ENCODE data around the gene NBAS. TPM values are rescaled to one million over a fixed set of nuclear protein-coding genes. Genes with fewer than 3 reads are reported as not detected.

NBAS gene
- total RNA-seq, 3 donors from 2014 or later (not counting 1 experiment from before 2014, with no cell fraction given): 27.8 to 34.7 (median 29.2) TPM

DNA sequence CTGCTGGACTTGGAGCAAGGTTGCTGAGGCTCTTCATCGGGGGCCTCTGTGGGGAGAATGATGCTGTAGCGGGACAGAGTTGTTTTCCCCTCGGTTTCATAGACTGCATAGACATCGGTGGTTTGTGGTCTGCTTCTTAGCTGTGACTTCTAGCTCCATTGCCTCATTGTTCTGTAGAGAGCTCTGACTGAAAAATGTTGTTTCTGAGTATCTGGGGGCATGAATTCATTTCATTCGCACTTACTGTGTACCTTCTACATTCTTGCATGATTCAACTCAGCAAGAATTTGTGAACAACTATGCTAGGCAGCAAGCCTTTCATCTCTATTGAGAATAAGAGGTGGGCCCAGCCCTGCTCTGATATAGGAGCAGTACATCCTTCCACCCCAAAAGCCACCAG is 406.8 kb downstream of the NBAS start:
- no peak overlapping the region for H3K4me3 Mint-ChIP-seq
- TF ChIP-seq, protein P1, sequence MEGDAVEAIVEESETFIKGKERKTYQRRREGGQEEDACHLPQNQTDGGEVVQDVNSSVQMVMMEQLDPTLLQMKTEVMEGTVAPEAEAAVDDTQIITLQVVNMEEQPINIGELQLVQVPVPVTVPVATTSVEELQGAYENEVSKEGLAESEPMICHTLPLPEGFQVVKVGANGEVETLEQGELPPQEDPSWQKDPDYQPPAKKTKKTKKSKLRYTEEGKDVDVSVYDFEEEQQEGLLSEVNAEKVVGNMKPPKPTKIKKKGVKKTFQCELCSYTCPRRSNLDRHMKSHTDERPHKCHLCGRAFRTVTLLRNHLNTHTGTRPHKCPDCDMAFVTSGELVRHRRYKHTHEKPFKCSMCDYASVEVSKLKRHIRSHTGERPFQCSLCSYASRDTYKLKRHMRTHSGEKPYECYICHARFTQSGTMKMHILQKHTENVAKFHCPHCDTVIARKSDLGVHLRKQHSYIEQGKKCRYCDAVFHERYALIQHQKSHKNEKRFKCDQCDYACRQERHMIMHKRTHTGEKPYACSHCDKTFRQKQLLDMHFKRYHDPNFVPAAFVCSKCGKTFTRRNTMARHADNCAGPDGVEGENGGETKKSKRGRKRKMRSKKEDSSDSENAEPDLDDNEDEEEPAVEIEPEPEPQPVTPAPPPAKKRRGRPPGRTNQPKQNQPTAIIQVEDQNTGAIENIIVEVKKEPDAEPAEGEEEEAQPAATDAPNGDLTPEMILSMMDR (IDR thresholded peaks at IDR 0.05): no peak
- Histone ChIP-seq H3K36me3 (ENCODE audit: control insufficient read depth, insufficient read depth, low read length) (no peaks in the 10 kb centered on the region), H3K27me3 (ENCODE audit: control insufficient read depth, insufficient read depth, low read length) (no peaks in the 10 kb centered on the region), H3K4me1 (ENCODE audit: control insufficient read depth, insufficient read depth, low read length) (no peaks in the 10 kb centered on the region), H3K4me3 (ENCODE audit: low read length) (no peak overlapping the region), H3K9me3 (ENCODE audit: control insufficient read depth, insufficient read depth, low read length) (no peaks in the 10 kb centered on the region), H3K27ac (ENCODE audit: low read length) (no peak overlapping the region)
- H3K9me3 Mint-ChIP-seq: no peaks in the 10 kb centered on the region
- ATAC-seq (no peak), DNase-seq (no peak)
- no peaks in the 10 kb centered on the region for H3K36me3 Mint-ChIP-seq
- H3K27ac Mint-ChIP-seq: no peak overlapping the region
- no peaks in the 10 kb centered on the region for H3K27me3 Mint-ChIP-seq (ENCODE audit: low read depth in 2 of 2)
- intact Hi-C loops (cut with micrococcal nuclease): loop anchor here (10.0 kb wide), 1 partner anchor 821 kb away; no protein-coding TSS in a partner anchor
- H3K4me1 Mint-ChIP-seq: no peaks in the 10 kb centered on the region
- 69% methylated on average over 5 of the region's 5 CpGs for WGBS (ENCODE audit: insufficient coverage)

- Histone ChIP-seq H3K4me1 (ENCODE audit: control insufficient read depth, insufficient read depth, low read length) (no peaks in the 10 kb centered on the region), H3K27me3 (ENCODE audit: control insufficient read depth, insufficient read depth, low read length) (no peaks in the 10 kb centered on the region), H3K4me3 (ENCODE audit: low read length) (no peak overlapping the region), H3K27ac (ENCODE audit: low read length) (no peak overlapping the region), H3K9me3 (ENCODE audit: control insufficient read depth, insufficient read depth, low read length) (no peaks in the 10 kb centered on the region), H3K36me3 (ENCODE audit: control insufficient read depth, insufficient read depth, low read length) (no peaks in the 10 kb centered on the region)
- intact Hi-C loops (cut with micrococcal nuclease): loop anchor here (10.0 kb wide), 1 partner anchor 822 kb away; no protein-coding TSS in a partner anchor
- ATAC-seq: no peak
- no peaks in the 10 kb centered on the region for H3K36me3 Mint-ChIP-seq
- TF ChIP-seq, protein P1 (IDR thresholded peaks at IDR 0.05): no peak
- H3K4me3 Mint-ChIP-seq: no peak overlapping the region
- H3K4me1 Mint-ChIP-seq: no peaks in the 10 kb centered on the region
- WGBS (ENCODE audit: insufficient coverage): 89% methylated on average over 2 of the region's 3 CpGs
- no peaks in the 10 kb centered on the region for H3K27me3 Mint-ChIP-seq (ENCODE audit: low read depth in 2 of 2)
- DNase-seq: no peak
- H3K9me3 Mint-ChIP-seq: no peaks in the 10 kb centered on the region
- H3K27ac Mint-ChIP-seq: no peak overlapping the region
Observed at GRCh38 chr2:15152382-15152781, 408.8 kb downstream of the NBAS start.

GRCh38 chr2:15149063-15149462 is 412.1 kb downstream of the NBAS start:
- Histone ChIP-seq H3K9me3 (ENCODE audit: control insufficient read depth, insufficient read depth, low read length) (no peaks in the 10 kb centered on the region), H3K4me1 (ENCODE audit: control insufficient read depth, insufficient read depth, low read length) (no peaks in the 10 kb centered on the region), H3K4me3 (ENCODE audit: low read length) (no peak overlapping the region), H3K27me3 (ENCODE audit: control insufficient read depth, insufficient read depth, low read length) (no peaks in the 10 kb centered on the region), H3K36me3 (ENCODE audit: control insufficient read depth, insufficient read depth, low read length) (no peaks in the 10 kb centered on the region), H3K27ac (ENCODE audit: low read length) (no peak overlapping the region)
- TF ChIP-seq, protein P1 (IDR thresholded peaks at IDR 0.05): no peak
- H3K27me3 Mint-ChIP-seq (ENCODE audit: low read depth in 2 of 2): no peaks in the 10 kb centered on the region
- ATAC-seq (no peak), DNase-seq (no peak)
- H3K36me3 Mint-ChIP-seq: no peaks in the 10 kb centered on the region
- no peaks in the 10 kb centered on the region for H3K4me1 Mint-ChIP-seq
- no peak overlapping the region for H3K27ac Mint-ChIP-seq
- H3K9me3 Mint-ChIP-seq: no peaks in the 10 kb centered on the region
- WGBS (ENCODE audit: insufficient coverage): 96% methylated on average over 2 of the region's 2 CpGs
- intact Hi-C loops (cut with micrococcal nuclease): no loop called here
- no peak overlapping the region for H3K4me3 Mint-ChIP-seq

DNA sequence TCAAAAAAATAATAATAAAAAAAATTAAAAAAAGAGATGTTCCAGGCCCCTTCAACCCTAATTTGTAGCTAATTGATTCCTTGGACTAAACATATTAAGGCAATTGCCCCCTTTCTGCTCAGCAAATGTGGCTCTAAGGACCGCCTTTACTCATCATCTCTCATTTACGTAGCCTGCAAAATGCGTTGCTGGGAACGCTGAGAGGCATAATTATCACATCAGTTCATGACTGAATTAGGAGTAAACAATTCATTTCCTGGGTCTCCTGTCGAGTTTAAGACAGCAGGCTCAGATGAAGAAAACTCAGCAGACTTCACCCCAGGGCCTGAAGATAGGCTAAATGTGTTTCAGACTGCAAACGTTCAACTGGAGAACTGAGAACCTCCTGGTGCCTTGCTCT is 413.5 kb downstream of the NBAS start:
- no peak overlapping the region for H3K27ac ChIP-seq (ENCODE audit: low read length)
- H3K4me1 ChIP-seq (ENCODE audit: control insufficient read depth, insufficient read depth, low read length): peaks cover under 1% of the 10 kb centered on the region
- H3K27me3 ChIP-seq (ENCODE audit: control insufficient read depth, insufficient read depth, low read length): no peaks in the 10 kb centered on the region
- no peaks in the 10 kb centered on the region for H3K36me3 Mint-ChIP-seq
- no peak overlapping the region for H3K4me3 Mint-ChIP-seq
- intact Hi-C loops (cut with micrococcal nuclease): no loop called here
- no peak overlapping the region for H3K4me3 ChIP-seq (ENCODE audit: low read length)
- ATAC-seq (no peak), DNase-seq (no peak)
- 87% methylated on average over 6 of the region's 6 CpGs for WGBS (ENCODE audit: insufficient coverage)
- H3K36me3 ChIP-seq (ENCODE audit: control insufficient read depth, insufficient read depth, low read length): no peaks in the 10 kb centered on the region
- TF ChIP-seq, protein P1 (IDR thresholded peaks at IDR 0.05): no peak
- H3K9me3 ChIP-seq (ENCODE audit: control insufficient read depth, insufficient read depth, low read length): no peaks in the 10 kb centered on the region
- H3K4me1 Mint-ChIP-seq: peaks cover 7% of the 10 kb centered on the region in 2 donors
- no peak overlapping the region for H3K27ac Mint-ChIP-seq
- no peaks in the 10 kb centered on the region for H3K27me3 Mint-ChIP-seq (ENCODE audit: low read depth in 2 of 2)
- no peaks in the 10 kb centered on the region for H3K9me3 Mint-ChIP-seq

All from natural killer cell (primary cell).